Neural cell (in vitro differentiated cells): Measurements from ENCODE around the gene MAMDC2.

Experiments used
- CTCF ChIP-seq: fragments of 450-650 bp; IDR thresholded peaks from 2 replicates; pipeline ENCODE4 v1.5.1; 2014; ENCODE audit warnings: antibody characterized with exemption, mild to moderate bottlenecking, moderate library complexity; ENCODE audit not compliant: poor library complexity, severe bottlenecking
- EP300 ChIP-seq: fragments of 450-650 bp; conservative IDR thresholded peaks from 2 replicates; pipeline ENCODE4 v1.6.1; 2014; ENCODE audit warnings: antibody characterized with exemption, mild to moderate bottlenecking, moderate library complexity; ENCODE audit not compliant: poor library complexity, severe bottlenecking
- REST ChIP-seq: IDR thresholded peaks from 2 replicates; pipeline ENCODE4 v1.6.1; 2012; ENCODE audit warnings: borderline replicate concordance

- TF ChIP-seq CTCF: no peak
- TF ChIP-seq REST: no peak
- TF ChIP-seq EP300: no peak
Observed at GRCh38 chr9:70143394-70144130, 99.9 kb downstream of the MAMDC2 start.
